CD8-positive, alpha-beta memory T cell (primary cell): ENCODE measurements around the gene ARGLU1. TPM values are rescaled to one million over a fixed set of nuclear protein-coding genes. Genes with fewer than 3 reads are reported as not detected.

Source experiments
- CTCF ChIA-PET: fragments of 350-600 bp; sonication (Branson Sonifier 250); formaldehyde crosslinking; loops from one replicate; lab custom pipeline; 2021; ENCODE audit warnings: antibody characterized with exemption; lab: Charles Lee
- POLR2A ChIA-PET: fragments of 350-600 bp; sonication (Branson Sonifier 250); formaldehyde crosslinking; loops from one replicate; lab custom pipeline; 2021; ENCODE audit warnings: antibody characterized with exemption; lab: Charles Lee
- DNase-seq, 5 donors: peaks; one replicate each; pipeline versions ENCODE4 v3.0.0 to v3.0.0-alpha.2; 2020 to 2022; ENCODE audit warnings: mixed read lengths in 1 of 5
- H3K27ac ChIP-seq: one replicate; pipeline ENCODE4 v1.7.0; 2013; ENCODE audit warnings: low read depth, mild to moderate bottlenecking, low read length, moderate library complexity
- H3K27me3 ChIP-seq: 2 replicates; pipeline ENCODE4 v1.7.0; 2013; ENCODE audit warnings: low read length, mild to moderate bottlenecking; ENCODE audit not compliant: insufficient read depth, poor library complexity, severe bottlenecking
- H3K36me3 ChIP-seq: 2 replicates; pipeline ENCODE4 v1.7.0; 2013; ENCODE audit warnings: mild to moderate bottlenecking, low read length, moderate library complexity; ENCODE audit not compliant: insufficient read depth
- H3K4me1 ChIP-seq: 2 replicates; pipeline ENCODE4 v1.7.0; 2013; ENCODE audit warnings: mild to moderate bottlenecking, low read length, moderate library complexity; ENCODE audit not compliant: insufficient read depth
- H3K4me3 ChIP-seq: 2 replicates; pipeline ENCODE4 v1.7.0; 2013; ENCODE audit warnings: mild to moderate bottlenecking, low read length
- H3K9me3 ChIP-seq: 2 replicates; pipeline ENCODE4 v1.7.0; 2013; ENCODE audit warnings: mild to moderate bottlenecking, low read length
- H3K27ac Mint-ChIP-seq, 8 donors: one replicate each; pipeline ENCODE4 v1.8.0; 2020 to 2021; ENCODE audit warnings: mixed read lengths in 8 of 8, mild to moderate bottlenecking in 6 of 8, inconsistent platforms in 3 of 8, moderate library complexity in 3 of 8
- H3K27me3 Mint-ChIP-seq, 2 donors: one replicate each; pipeline ENCODE4 v1.8.0; 2020 to 2021; ENCODE audit warnings: mixed read lengths in 2 of 2, mild to moderate bottlenecking in 1 of 2, moderate library complexity in 1 of 2
- H3K36me3 Mint-ChIP-seq, 3 donors: one replicate each; pipeline ENCODE4 v1.8.0; 2020 to 2021; ENCODE audit warnings: mixed read lengths in 3 of 3, inconsistent platforms in 1 of 3, mild to moderate bottlenecking in 1 of 3
- H3K4me1 Mint-ChIP-seq, 3 donors: one replicate each; pipeline ENCODE4 v1.8.0; 2020 to 2021; ENCODE audit warnings: mixed read lengths in 3 of 3, inconsistent platforms in 1 of 3, mild to moderate bottlenecking in 1 of 3
- H3K4me3 Mint-ChIP-seq, 7 donors: one replicate each; pipeline ENCODE4 v1.8.0; 2020 to 2021; ENCODE audit warnings: mixed read lengths in 7 of 7, mild to moderate bottlenecking in 6 of 7, moderate library complexity in 4 of 7, inconsistent platforms in 2 of 7
- H3K9me3 Mint-ChIP-seq, 5 donors: one replicate each; pipeline ENCODE4 v1.8.0; 2020 to 2022; ENCODE audit warnings: mixed read lengths in 5 of 5, mild to moderate bottlenecking in 3 of 5, moderate library complexity in 2 of 5, inconsistent platforms in 1 of 5
- polyA plus RNA-seq: library from polyadenylated mRNA; unstranded; fragments of 300-500 nt; fragmentation: Illumina TruSeq; gene quantifications from one replicate; pipeline ENCODE4 v1.2.3, GENCODE V29; 2021
- total RNA-seq, 2 experiments: library from RNA; stranded (reverse); gene quantifications; one replicate each; pipeline ENCODE4 v1.2.3, GENCODE V29; 2021

Gene ARGLU1
- total and polyA plus RNA-seq, 3 experiments from 2014 or later = 39.2 to 89.0 (median 85.8) TPM

- Mint-ChIP-seq H3K36me3 (no peaks in the 10 kb centered on the region), H3K27ac (no peak overlapping the region), H3K4me3 (no peak overlapping the region), H3K4me1 (peaks cover 0 to 4% (median 0%) of the 10 kb centered on the region in 3 donors), H3K27me3 (peaks cover 7 to 43% of the 10 kb centered on the region in 2 donors), H3K9me3 (no peaks in the 10 kb centered on the region)
- no peaks in the 10 kb centered on the region for H3K4me1 ChIP-seq
- no peak overlapping the region for H3K4me3 ChIP-seq
- no peaks in the 10 kb centered on the region for H3K36me3 ChIP-seq
- no peaks in the 10 kb centered on the region for H3K27me3 ChIP-seq
- POLR2A ChIA-PET = no interaction called here
- CTCF ChIA-PET = interaction anchor here (1.1 to 1.2 kb wide), 2 partner anchors 28 to 30 kb away, joined by 3 read pairs; no protein-coding TSS in a partner anchor
- H3K27ac ChIP-seq = no peak overlapping the region
- no peaks in the 10 kb centered on the region for H3K9me3 ChIP-seq
- no peak for DNase-seq
Observed at GRCh38 chr13:106507560-106508274, 60.2 kb downstream of the ARGLU1 start.

- Histone ChIP-seq H3K27ac (no peak overlapping the region), H3K9me3 (no peaks in the 10 kb centered on the region), H3K4me3 (no peak overlapping the region), H3K36me3 (no peaks in the 10 kb centered on the region), H3K4me1 (no peaks in the 10 kb centered on the region), H3K27me3 (no peaks in the 10 kb centered on the region)
- DNase-seq = no peak
- H3K27me3 Mint-ChIP-seq = peaks cover 9 to 47% of the 10 kb centered on the region in 2 donors
- H3K36me3 Mint-ChIP-seq = no peaks in the 10 kb centered on the region
- no peak overlapping the region for H3K27ac Mint-ChIP-seq
- POLR2A ChIA-PET = no interaction called here
- H3K4me1 Mint-ChIP-seq = peaks cover 0 to 4% (median 0%) of the 10 kb centered on the region in 3 donors
- H3K4me3 Mint-ChIP-seq = no peak overlapping the region
- CTCF ChIA-PET = no interaction called here
- H3K9me3 Mint-ChIP-seq = no peaks in the 10 kb centered on the region
Observed at GRCh38 chr13:106506286-106506685, 61.7 kb downstream of the ARGLU1 start.

GRCh38 chr13:106505732-106506131, 62.2 kb downstream of the ARGLU1 start:
- DNase-seq = no peak
- Histone ChIP-seq H3K9me3 (no peaks in the 10 kb centered on the region), H3K36me3 (no peaks in the 10 kb centered on the region), H3K4me3 (no peak overlapping the region), H3K4me1 (no peaks in the 10 kb centered on the region), H3K27ac (no peak overlapping the region), H3K27me3 (no peaks in the 10 kb centered on the region)
- ChIA-PET POLR2A (no interaction called here), CTCF (no interaction called here)
- H3K27ac Mint-ChIP-seq = no peak overlapping the region
- no peak overlapping the region for H3K4me3 Mint-ChIP-seq
- H3K36me3 Mint-ChIP-seq = no peaks in the 10 kb centered on the region
- no peaks in the 10 kb centered on the region for H3K9me3 Mint-ChIP-seq
- H3K27me3 Mint-ChIP-seq = peaks cover 9 to 49% of the 10 kb centered on the region in 2 donors
- peaks cover 0 to 4% (median 0%) of the 10 kb centered on the region in 3 donors for H3K4me1 Mint-ChIP-seq

GRCh38 chr13:106505295-106505694, 62.6 kb downstream of the ARGLU1 start:
- POLR2A ChIA-PET = no interaction called here
- no peaks in the 10 kb centered on the region for H3K9me3 Mint-ChIP-seq
- Histone ChIP-seq H3K36me3 (no peaks in the 10 kb centered on the region), H3K4me1 (no peaks in the 10 kb centered on the region), H3K4me3 (no peak overlapping the region), H3K9me3 (no peaks in the 10 kb centered on the region), H3K27me3 (no peaks in the 10 kb centered on the region), H3K27ac (no peak overlapping the region)
- CTCF ChIA-PET = no interaction called here
- no peak overlapping the region for H3K27ac Mint-ChIP-seq
- H3K4me1 Mint-ChIP-seq = peaks cover 0 to 4% (median under 1%) of the 10 kb centered on the region in 3 donors
- H3K36me3 Mint-ChIP-seq = no peaks in the 10 kb centered on the region
- DNase-seq = no peak
- H3K4me3 Mint-ChIP-seq = no peak overlapping the region
- peaks cover 10 to 51% of the 10 kb centered on the region in 2 donors for H3K27me3 Mint-ChIP-seq

GRCh38 chr13:106503730-106504453, 64.0 kb downstream of the ARGLU1 start:
- Histone ChIP-seq H3K36me3 (no peaks in the 10 kb centered on the region), H3K27me3 (no peaks in the 10 kb centered on the region), H3K4me3 (no peak overlapping the region), H3K9me3 (no peaks in the 10 kb centered on the region), H3K27ac (no peak overlapping the region), H3K4me1 (no peaks in the 10 kb centered on the region)
- H3K36me3 Mint-ChIP-seq = no peaks in the 10 kb centered on the region
- H3K4me1 Mint-ChIP-seq = peaks cover 0 to 8% (median 8%) of the 10 kb centered on the region in 3 donors
- peaks cover 7 to 62% of the 10 kb centered on the region in 2 donors for H3K27me3 Mint-ChIP-seq
- no peak overlapping the region for H3K4me3 Mint-ChIP-seq
- DNase-seq = no peak
- POLR2A ChIA-PET = no interaction called here
- no peak overlapping the region for H3K27ac Mint-ChIP-seq
- H3K9me3 Mint-ChIP-seq = no peaks in the 10 kb centered on the region
- CTCF ChIA-PET = no interaction called here

- Histone ChIP-seq H3K27me3 (no peaks in the 10 kb centered on the region), H3K4me3 (no peak overlapping the region), H3K4me1 (no peaks in the 10 kb centered on the region), H3K36me3 (no peaks in the 10 kb centered on the region), H3K9me3 (no peaks in the 10 kb centered on the region), H3K27ac (no peak overlapping the region)
- Mint-ChIP-seq H3K4me3 (no peak overlapping the region), H3K4me1 (peaks cover 0 to 8% (median 8%) of the 10 kb centered on the region in 3 donors), H3K27ac (no peak overlapping the region), H3K9me3 (no peaks in the 10 kb centered on the region), H3K36me3 (no peaks in the 10 kb centered on the region), H3K27me3 (peaks cover 7 to 62% of the 10 kb centered on the region in 2 donors)
- ChIA-PET POLR2A (no interaction called here), CTCF (no interaction called here)
- no peak for DNase-seq
Observed at GRCh38 chr13:106503272-106503671, 64.7 kb downstream of the ARGLU1 start.

GRCh38 chr13:106500445-106500844, 67.5 kb downstream of the ARGLU1 start:
- Histone ChIP-seq H3K27ac (no peak overlapping the region), H3K4me3 (no peak overlapping the region), H3K4me1 (no peaks in the 10 kb centered on the region), H3K27me3 (no peaks in the 10 kb centered on the region), H3K36me3 (no peaks in the 10 kb centered on the region), H3K9me3 (no peaks in the 10 kb centered on the region)
- ChIA-PET POLR2A (no interaction called here), CTCF (no interaction called here)
- Mint-ChIP-seq H3K4me3 (no peak overlapping the region), H3K36me3 (no peaks in the 10 kb centered on the region), H3K27ac (no peak overlapping the region), H3K9me3 (no peaks in the 10 kb centered on the region), H3K27me3 (peaks cover 15 to 78% of the 10 kb centered on the region in 2 donors), H3K4me1 (peaks cover 0 to 8% (median 5%) of the 10 kb centered on the region in 3 donors)
- no peak for DNase-seq

GRCh38 chr13:106499896-106500295, 68.0 kb downstream of the ARGLU1 start:
- Mint-ChIP-seq H3K9me3 (no peaks in the 10 kb centered on the region), H3K27ac (no peak overlapping the region), H3K27me3 (peaks cover 15 to 80% of the 10 kb centered on the region in 2 donors), H3K4me1 (peaks cover 0 to 8% (median 5%) of the 10 kb centered on the region in 3 donors), H3K36me3 (no peaks in the 10 kb centered on the region), H3K4me3 (no peak overlapping the region)
- DNase-seq = no peak
- no peak overlapping the region for H3K4me3 ChIP-seq
- H3K4me1 ChIP-seq = no peaks in the 10 kb centered on the region
- H3K36me3 ChIP-seq = no peaks in the 10 kb centered on the region
- H3K27ac ChIP-seq = no peak overlapping the region
- H3K9me3 ChIP-seq = no peaks in the 10 kb centered on the region
- ChIA-PET CTCF (no interaction called here), POLR2A (no interaction called here)
- no peaks in the 10 kb centered on the region for H3K27me3 ChIP-seq
